HG02870 (cell line): ENCODE measurements around the gene PCDHGA1.
"Not testable (repeated sequence)": the region's sequence is repeated elsewhere in the genome, so short reads cannot be mapped to it uniquely, and the experiment has no call there.

Source experiments
- ATAC-seq: cut with Tn5 transposase; IDR thresholded peaks from one replicate; pipeline ENCODE4 v1.9.1; 2021; ENCODE audit warnings: mild to moderate bottlenecking, moderate library complexity; ENCODE audit not compliant: unreplicated experiment

Gene PCDHGA1

GRCh38 chr5:141346017-141346416, 15.7 kb downstream of the PCDHGA1 start:
- not testable (repeated sequence) for ATAC-seq

DNA sequence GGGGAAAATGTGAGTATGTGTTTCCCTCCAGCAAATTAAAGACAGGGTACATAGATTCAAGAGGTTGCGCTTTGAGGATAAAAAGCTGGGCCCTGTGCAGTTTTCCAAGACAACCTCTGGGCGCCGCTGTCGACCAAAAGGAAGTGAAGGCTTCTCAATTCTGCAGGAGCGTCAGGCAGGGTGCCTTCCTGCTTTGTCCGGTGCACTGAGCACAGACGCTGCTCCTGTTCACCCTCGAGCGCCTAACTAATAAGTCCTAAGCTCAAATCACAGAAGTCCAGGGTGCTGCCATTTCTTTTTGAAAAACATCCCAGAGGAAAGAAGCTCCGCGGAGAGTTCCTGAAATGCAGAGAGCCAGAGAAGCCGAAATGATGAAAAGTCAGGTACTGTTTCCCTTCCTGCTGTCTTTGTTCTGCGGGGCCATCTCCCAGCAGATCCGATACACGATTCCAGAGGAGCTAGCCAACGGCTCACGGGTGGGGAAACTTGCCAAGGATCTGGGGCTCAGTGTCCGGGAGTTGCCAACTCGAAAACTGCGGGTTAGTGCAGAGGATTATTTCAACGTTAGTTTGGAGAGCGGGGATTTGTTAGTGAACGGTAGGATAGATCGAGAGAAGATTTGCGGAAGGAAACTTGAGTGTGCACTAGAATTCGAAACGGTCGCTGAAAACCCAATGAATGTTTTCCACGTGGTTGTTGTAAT, 19.8 kb downstream of the PCDHGA1 start, which contains the start of gene PCDHGB1:
PCDHGB1 (plus strand) TSS at position 183 of the 703 bp plus-strand sequence; CDS start at position 345, 162 bp downstream.
- ATAC-seq, result no peak

DNA sequence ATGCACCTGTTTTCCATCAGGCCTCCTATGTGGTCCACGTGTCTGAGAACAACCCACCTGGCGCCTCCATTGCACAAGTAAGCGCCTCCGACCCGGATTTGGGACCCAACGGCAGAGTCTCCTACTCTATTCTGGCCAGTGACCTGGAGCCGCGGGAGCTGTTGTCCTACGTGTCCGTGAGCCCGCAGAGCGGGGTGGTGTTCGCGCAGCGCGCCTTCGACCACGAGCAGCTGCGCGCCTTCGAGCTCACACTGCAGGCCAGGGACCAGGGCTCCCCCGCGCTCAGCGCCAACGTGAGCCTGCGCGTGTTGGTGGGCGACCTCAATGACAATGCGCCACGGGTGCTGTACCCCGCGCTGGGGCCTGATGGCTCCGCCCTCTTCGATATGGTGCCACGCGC, 21.3 kb downstream of the PCDHGA1 start:
- no peak for ATAC-seq

GRCh38 chr5:141354900-141355469, 24.7 kb downstream of the PCDHGA1 start, which contains the start of gene PCDHGA4:
Gene PCDHGA4 (plus strand): TSS chr5:141355021. CDS start chr5:141355108, 87 bp downstream.
- no peak for ATAC-seq

DNA sequence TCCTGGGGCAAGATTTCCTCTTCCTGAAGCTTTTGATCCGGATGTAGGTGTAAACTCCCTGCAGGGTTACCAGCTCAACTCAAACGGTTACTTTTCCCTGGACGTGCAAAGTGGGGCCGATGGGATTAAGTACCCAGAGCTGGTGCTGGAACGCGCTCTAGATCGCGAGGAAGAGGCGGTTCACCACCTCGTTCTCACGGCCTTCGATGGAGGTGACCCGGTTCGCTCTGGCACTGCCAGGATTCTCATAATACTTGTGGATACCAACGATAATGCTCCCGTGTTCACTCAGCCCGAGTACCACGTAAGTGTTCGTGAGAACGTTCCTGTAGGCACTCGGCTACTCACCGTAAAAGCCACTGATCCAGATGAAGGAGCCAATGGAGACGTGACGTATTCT, 25.3 kb downstream of the PCDHGA1 start:
- no peak for ATAC-seq

- ATAC-seq, result no peak
Measured at GRCh38 chr5:141356133-141356532, 25.8 kb downstream of the PCDHGA1 start.

GRCh38 chr5:141356950-141357349, 26.6 kb downstream of the PCDHGA1 start:
- ATAC-seq, result no peak

- ATAC-seq, result peak; percentile 70
Measured at GRCh38 chr5:141359790-141360426, 29.6 kb downstream of the PCDHGA1 start, which contains the start of gene PCDHGB2. Gene PCDHGB2 (plus strand): TSS chr5:141359994. CDS start chr5:141360136, 142 bp downstream.

DNA sequence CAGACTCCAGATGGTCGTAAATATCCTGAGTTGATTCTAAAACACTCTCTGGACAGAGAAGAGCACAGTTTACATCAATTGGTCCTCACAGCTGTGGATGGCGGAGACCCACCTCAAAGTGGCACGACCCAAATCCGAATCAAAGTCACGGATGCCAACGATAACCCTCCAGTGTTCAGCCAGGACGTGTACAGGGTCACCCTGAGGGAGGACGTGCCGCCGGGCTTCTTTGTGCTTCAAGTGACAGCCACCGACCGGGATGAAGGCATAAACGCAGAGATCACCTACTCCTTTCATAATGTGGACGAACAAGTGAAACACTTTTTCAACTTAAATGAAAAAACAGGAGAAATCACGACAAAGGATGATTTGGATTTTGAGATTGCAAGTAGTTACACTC, 30.4 kb downstream of the PCDHGA1 start:
- no peak for ATAC-seq

- no peak for ATAC-seq
Measured at GRCh38 chr5:141362719-141363118, 32.4 kb downstream of the PCDHGA1 start.

GRCh38 chr5:141363952-141364660, 33.8 kb downstream of the PCDHGA1 start, which contains the start of gene PCDHGA5:
Gene PCDHGA5 (plus strand): TSS chr5:141364162. CDS start chr5:141364331, 169 bp downstream.
- ATAC-seq, result no peak

- ATAC-seq, result no peak
Measured at GRCh38 chr5:141366016-141366896, 35.9 kb downstream of the PCDHGA1 start.

DNA sequence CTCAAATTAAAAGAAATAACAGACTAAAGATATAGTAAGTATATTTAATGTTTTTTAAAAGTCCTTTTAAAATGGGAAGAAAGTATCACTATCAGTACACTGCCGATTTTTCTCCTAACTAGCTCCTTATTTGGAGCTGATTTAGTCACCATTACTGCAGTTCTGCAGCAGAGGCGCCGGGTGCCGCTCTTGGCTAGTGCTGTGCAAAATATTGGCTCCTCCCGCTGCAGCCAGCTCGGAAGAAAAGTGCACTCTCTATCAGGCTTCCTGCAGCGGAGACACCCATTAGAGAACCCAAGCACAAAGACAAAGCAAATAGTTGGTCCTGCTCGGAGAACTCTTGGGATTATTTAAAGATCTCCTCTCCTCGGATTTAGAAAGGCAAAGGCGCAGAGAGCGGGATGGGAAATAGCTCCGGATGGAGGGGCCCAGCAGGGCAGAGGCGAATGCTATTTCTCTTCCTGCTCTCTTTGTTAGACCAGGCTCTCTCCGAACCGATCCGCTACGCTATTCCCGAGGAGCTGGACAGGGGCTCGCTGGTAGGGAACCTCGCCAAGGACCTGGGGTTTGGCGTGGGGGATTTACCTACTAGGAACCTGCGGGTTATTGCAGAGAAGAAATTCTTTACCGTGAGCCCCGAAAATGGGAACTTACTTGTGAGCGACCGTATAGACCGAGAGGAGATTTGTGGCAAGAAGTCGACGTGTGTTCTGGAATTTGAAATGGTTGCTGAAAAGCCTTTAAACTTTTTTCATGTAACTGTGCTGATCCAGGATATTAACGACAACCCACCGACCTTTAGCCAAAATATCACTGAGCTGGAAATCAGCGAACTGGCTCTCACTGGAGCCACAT, 39.9 kb downstream of the PCDHGA1 start, which contains the start of gene PCDHGB3:
PCDHGB3 (plus strand) TSS at position 249 of the 855 bp plus-strand sequence; CDS start at position 402, 153 bp downstream.
- ATAC-seq, result peak; percentile 100

GRCh38 chr5:141371572-141372475, 41.5 kb downstream of the PCDHGA1 start:
- no peak for ATAC-seq

DNA sequence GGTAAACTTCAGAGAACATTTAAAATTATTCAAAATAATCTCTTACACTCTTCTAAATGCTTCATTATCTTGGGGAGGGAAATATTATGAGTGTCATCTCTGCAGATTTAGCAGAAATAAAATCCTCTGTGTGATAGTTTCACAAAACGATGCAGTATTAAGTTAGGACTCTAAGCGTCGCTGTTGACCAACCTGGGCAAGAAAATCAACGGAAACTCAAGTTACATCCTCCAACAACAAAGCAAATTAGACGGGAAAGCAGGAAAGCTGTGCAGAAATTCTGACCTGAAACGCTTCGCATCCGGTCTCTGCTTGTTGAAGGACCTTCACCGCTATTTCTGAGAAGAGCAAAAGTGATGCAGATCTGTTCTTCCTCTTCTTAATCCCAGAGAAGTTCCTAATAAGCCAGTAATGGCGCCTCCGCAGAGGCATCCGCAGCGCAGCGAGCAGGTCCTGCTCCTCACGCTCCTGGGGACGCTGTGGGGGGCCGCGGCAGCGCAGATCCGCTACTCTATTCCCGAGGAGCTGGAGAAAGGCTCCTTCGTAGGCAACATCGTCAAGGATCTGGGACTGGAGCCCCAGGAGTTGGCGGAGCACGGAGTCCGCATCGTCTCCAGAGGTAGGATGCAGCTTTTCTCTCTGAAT, 43.5 kb downstream of the PCDHGA1 start, which contains the start of gene PCDHGA6:
PCDHGA6 (plus strand) TSS at position 219 of the 645 bp plus-strand sequence; CDS start at position 412, 193 bp downstream.
- ATAC-seq, result no peak

GRCh38 chr5:141374627-141375026, 44.3 kb downstream of the PCDHGA1 start:
- no peak for ATAC-seq

DNA sequence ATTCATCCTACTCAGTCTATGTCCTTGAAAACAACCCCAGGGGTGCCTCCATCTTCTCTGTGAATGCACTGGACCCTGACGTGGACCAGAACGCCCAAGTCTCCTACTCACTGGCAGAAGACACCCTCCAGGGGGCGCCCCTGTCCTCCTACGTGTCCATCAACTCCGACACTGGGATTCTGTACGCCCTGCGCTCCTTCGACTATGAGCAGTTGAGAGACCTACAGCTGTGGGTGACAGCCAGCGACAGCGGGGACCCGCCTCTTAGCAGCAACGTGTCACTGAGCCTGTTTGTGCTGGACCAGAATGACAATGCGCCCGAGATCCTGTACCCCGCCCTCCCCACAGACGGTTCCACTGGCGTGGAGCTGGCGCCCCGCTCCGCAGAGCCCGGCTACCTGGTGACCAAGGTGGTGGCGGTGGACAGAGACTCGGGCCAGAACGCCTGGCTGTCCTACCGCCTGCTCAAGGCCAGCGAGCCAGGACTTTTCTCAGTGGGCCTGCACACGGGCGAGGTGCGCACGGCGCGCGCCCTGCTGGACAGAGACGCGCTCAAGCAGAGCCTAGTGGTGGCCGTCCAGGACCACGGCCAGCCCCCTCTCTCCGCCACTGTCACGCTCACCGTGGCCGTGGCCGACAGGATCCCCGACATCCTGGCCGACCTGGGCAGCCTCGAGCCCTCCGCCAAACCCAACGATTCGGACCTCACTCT, 45.3 kb downstream of the PCDHGA1 start:
- not testable (repeated sequence) for ATAC-seq
